Liver (tissue), 9 donors: ENCODE data around the gene PCNX2. TPM values are rescaled to one million over a fixed set of nuclear protein-coding genes. Genes with fewer than 3 reads are reported as not detected.

Experiments
- DNase-seq: peaks from one replicate; pipeline ENCODE4 v3.0.0-alpha.2; 2017; ENCODE audit warnings: low spot score
- H3K27ac ChIP-seq, 2 donors: one replicate each; pipeline ENCODE4 v1.7.0; 2013; ENCODE audit warnings: inconsistent platforms in 2 of 2, low read length in 2 of 2, control low read depth in 1 of 2, low read depth in 1 of 2, mild to moderate bottlenecking in 1 of 2
- H3K27me3 ChIP-seq, 4 donors: one replicate each; pipeline versions ENCODE4 v1.6.1 to v1.7.0; 2013; ENCODE audit warnings: low read length in 3 of 4, inconsistent platforms in 1 of 4, mild to moderate bottlenecking in 1 of 4, moderate library complexity in 1 of 4; ENCODE audit not compliant: control insufficient read depth in 4 of 4, insufficient read depth in 4 of 4
- H3K36me3 ChIP-seq, 4 donors: one replicate each; pipeline versions ENCODE4 v1.6.1 to v1.7.0; 2013; ENCODE audit warnings: low read length in 3 of 4, mild to moderate bottlenecking in 3 of 4, low read depth in 1 of 4, moderate library complexity in 1 of 4; ENCODE audit not compliant: control insufficient read depth in 4 of 4, insufficient read depth in 3 of 4
- H3K4me1 ChIP-seq, 4 donors: one replicate each; pipeline versions ENCODE4 v1.6.1 to v1.7.0; 2013; ENCODE audit warnings: low read length in 3 of 4, mild to moderate bottlenecking in 3 of 4, moderate library complexity in 1 of 4; ENCODE audit not compliant: control insufficient read depth in 4 of 4, insufficient read depth in 4 of 4
- H3K4me3 ChIP-seq, 3 donors: one replicate each; pipeline versions ENCODE4 v1.6.1 to v1.7.0; 2013; ENCODE audit warnings: low read length in 3 of 3, control low read depth in 1 of 3, low read depth in 1 of 3, mild to moderate bottlenecking in 1 of 3
- H3K9ac ChIP-seq, 2 donors: one replicate each; pipeline ENCODE4 v1.7.0; 2013; ENCODE audit warnings: low read length in 2 of 2, mild to moderate bottlenecking in 2 of 2, moderate library complexity in 2 of 2, control low read depth in 1 of 2, low read depth in 1 of 2
- H3K9me3 ChIP-seq, 4 donors: one replicate each; pipeline versions ENCODE4 v1.6.1 to v1.7.0; 2013; ENCODE audit warnings: low read length in 3 of 4; ENCODE audit not compliant: control insufficient read depth in 4 of 4
- EGR1 ChIP-seq, 2 donors: IDR thresholded peaks; 2 replicates each; pipeline ENCODE4 v1.6.1; 2016 to 2018; ENCODE audit warnings: antibody characterized with exemption in 2 of 2, low read depth in 2 of 2
- FOXA1 ChIP-seq: IDR thresholded peaks from 2 replicates; pipeline ENCODE4 v1.6.1; 2016; ENCODE audit warnings: antibody characterized with exemption
- FOXA2 ChIP-seq: IDR thresholded peaks from 2 replicates; pipeline ENCODE4 v1.6.1; 2016; ENCODE audit warnings: antibody characterized with exemption
- GABPA ChIP-seq, 2 donors: IDR thresholded peaks in 1 of 2; conservative IDR thresholded peaks in 1 of 2; 2 replicates each; pipeline ENCODE4 v1.6.1; 2016; ENCODE audit warnings: antibody characterized with exemption in 2 of 2, mild to moderate bottlenecking in 1 of 2, moderate library complexity in 1 of 2
- HNF4G ChIP-seq: IDR thresholded peaks from 2 replicates; pipeline ENCODE4 v1.6.1; 2016; ENCODE audit warnings: antibody characterized with exemption
- JUND ChIP-seq, 2 donors: IDR thresholded peaks; 2 replicates each; pipeline ENCODE4 v1.6.1; 2016; ENCODE audit warnings: antibody characterized with exemption in 2 of 2
- NR2F2 ChIP-seq: IDR thresholded peaks from 2 replicates; pipeline ENCODE4 v1.6.1; 2016; ENCODE audit warnings: antibody characterized with exemption
- RAD21 ChIP-seq, 2 donors: IDR thresholded peaks; 2 replicates each; pipeline ENCODE4 v1.6.1; 2016; ENCODE audit warnings: antibody characterized with exemption in 2 of 2, mild to moderate bottlenecking in 2 of 2
- RXRA ChIP-seq, 2 donors: IDR thresholded peaks; 2 replicates each; pipeline ENCODE4 v1.6.1; 2017 to 2018; ENCODE audit warnings: antibody characterized with exemption in 2 of 2, mild to moderate bottlenecking in 1 of 2
- SP1 ChIP-seq: IDR thresholded peaks from 2 replicates; pipeline ENCODE4 v1.6.1; 2018; ENCODE audit warnings: antibody characterized with exemption, mild to moderate bottlenecking
- TAF1 ChIP-seq: conservative IDR thresholded peaks from 2 replicates; pipeline ENCODE4 v1.6.1; 2016; ENCODE audit warnings: antibody characterized with exemption, mild to moderate bottlenecking
- YY1 ChIP-seq: IDR thresholded peaks from 2 replicates; pipeline ENCODE4 v1.6.1; 2016; ENCODE audit warnings: antibody characterized with exemption, mild to moderate bottlenecking
- WGBS: extraction: QIAGEN DNeasy Blood & Tissue Kit; methylation state at CpG from one replicate; pipeline ENCODE4 v1.1.7; 2013; 5-methylcytosine and 5-hydroxymethylcytosine counted together
- polyA plus RNA-seq, 2 donors: library from polyadenylated mRNA; stranded (reverse) in 1 of 2; unstranded in 1 of 2; fragments of 200-250 nt in 1 of 2; fragments of >200 nt in 1 of 2; fragmentation: Nextera tagmentation in 1 of 2; extraction: Ambion mirVana in 1 of 2; gene quantifications; one replicate each; pipeline versions ENCODE4 v1.2.1 to v1.2.3, GENCODE V29; 2013 to 2015
- total RNA-seq, 2 donors: library from RNA; depleted of rRNA; stranded (reverse); fragments of >200 nt; gene quantifications; one replicate each; pipeline ENCODE4 v1.2.3, GENCODE V29; 2014
- TF ChIP-seq, protein P1 (sequence below): fragments of 150-350 bp; IDR thresholded peaks from 2 replicates; pipeline ENCODE4 v1.5.1; 2017; ENCODE audit warnings: improper control_type of control experiment, low read depth, low read length; ENCODE audit not compliant: missing input control
- TF ChIP-seq, protein P2 (sequence below): IDR thresholded peaks from 2 replicates; pipeline ENCODE4 v1.6.1; 2016; ENCODE audit warnings: antibody characterized with exemption
- TF ChIP-seq, protein P3 (sequence below): IDR thresholded peaks from 2 replicates; pipeline ENCODE4 v1.6.1; 2016; ENCODE audit warnings: antibody characterized with exemption, mild to moderate bottlenecking
- donor health status: healthy.
- donor health status: healthy.
- donor health status: healthy.
- donor health status: healthy.
- donor health status: healthy.

PCNX2 gene
- total and polyA plus RNA-seq, 4 donors = 0.20 to 3.1 (median 0.92) TPM

DNA sequence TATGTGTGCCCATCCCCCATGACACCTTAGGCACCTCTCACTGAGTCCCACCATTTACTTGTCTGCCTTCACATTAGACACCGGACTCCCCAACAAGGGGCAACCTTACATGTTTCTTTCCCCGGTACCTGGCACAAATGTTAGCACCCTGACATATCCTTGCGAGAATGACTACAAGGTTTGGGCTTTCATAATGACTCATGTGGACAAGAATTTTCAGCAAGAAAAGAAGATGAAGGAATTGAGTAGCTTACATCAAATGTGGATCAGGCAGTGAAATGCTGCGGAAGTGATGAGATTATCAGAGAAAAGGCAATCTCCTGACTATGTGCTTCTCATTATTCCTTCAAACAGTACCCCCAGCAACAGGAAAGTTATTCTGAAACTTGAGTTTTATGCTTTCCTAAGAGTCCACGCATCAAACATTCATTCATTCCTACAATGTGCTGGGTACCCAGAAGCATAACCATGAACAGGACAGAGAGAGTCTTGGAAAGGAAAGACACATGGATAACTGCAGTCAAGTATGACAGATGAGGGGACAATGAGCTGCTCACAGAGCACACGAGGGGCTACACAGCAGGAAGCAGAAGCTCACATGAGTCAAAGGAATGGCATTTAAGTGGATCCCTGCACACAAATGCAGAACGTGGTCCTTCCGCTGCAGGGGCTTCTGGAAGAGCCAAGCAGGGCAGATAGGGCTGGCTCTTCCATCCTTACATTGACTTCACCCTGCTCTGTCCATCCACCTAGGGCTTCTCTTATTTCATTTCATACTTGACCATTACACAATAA lies 112.1 kb downstream of the PCNX2 start:
- Histone ChIP-seq H3K27ac (no peak overlapping the region), H3K27me3 (no peaks in the 10 kb centered on the region), H3K9me3 (no peaks in the 10 kb centered on the region), H3K9ac (no peak overlapping the region), H3K4me3 (no peak overlapping the region), H3K36me3 (no peaks in the 10 kb centered on the region), H3K4me1 (no peaks in the 10 kb centered on the region)
- TF ChIP-seq TAF1 (no peak), NR2F2 (no peak), EGR1 (IDR thresholded peaks at IDR 0.05; ENCODE audit: low read depth in 2 of 2) (no peak), RXRA (IDR thresholded peaks at IDR 0.05) (no peak), GABPA (IDR thresholded peaks at IDR 0.05 in 1 of 2, conservative IDR thresholded peaks at IDR 0.05 in 1 of 2) (no peak)
- WGBS = 81% methylated on average over 8 of the region's 8 CpGs
- DNase-seq = no peak

DNA sequence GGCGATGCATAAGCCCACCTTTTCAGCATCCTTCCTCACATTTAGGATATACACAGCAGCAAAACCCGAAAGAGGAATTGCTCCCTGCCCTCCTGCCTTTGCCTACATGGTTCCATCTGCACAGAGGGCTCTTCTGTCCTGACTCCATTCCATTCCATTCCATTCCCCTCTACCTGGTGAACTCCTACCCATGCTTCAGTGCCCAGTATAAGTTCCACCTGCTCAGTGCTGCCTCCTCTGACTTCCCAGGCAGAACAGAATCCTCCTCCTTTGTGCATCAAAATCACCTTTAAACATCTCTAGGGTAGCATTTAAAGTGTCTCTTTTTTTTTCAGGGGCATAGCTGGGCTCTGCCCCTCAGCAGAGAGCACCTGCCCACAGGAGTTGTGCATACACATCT lies 112.9 kb downstream of the PCNX2 start:
- H3K4me3 ChIP-seq = no peak overlapping the region
- H3K27me3 ChIP-seq = no peaks in the 10 kb centered on the region
- WGBS = 78% methylated on average over 2 of the region's 2 CpGs
- H3K27ac ChIP-seq = no peak overlapping the region
- TF ChIP-seq NR2F2 (no peak), RAD21 (IDR thresholded peaks at IDR 0.05) (no peak), GABPA (IDR thresholded peaks at IDR 0.05 in 1 of 2, conservative IDR thresholded peaks at IDR 0.05 in 1 of 2) (no peak), FOXA1 (no peak), YY1 (no peak), EGR1 (IDR thresholded peaks at IDR 0.05; ENCODE audit: low read depth in 2 of 2) (no peak), TAF1 (no peak), SP1 (no peak), HNF4G (no peak), JUND (IDR thresholded peaks at IDR 0.05) (no peak), FOXA2 (no peak)
- TF ChIP-seq, protein P1, sequence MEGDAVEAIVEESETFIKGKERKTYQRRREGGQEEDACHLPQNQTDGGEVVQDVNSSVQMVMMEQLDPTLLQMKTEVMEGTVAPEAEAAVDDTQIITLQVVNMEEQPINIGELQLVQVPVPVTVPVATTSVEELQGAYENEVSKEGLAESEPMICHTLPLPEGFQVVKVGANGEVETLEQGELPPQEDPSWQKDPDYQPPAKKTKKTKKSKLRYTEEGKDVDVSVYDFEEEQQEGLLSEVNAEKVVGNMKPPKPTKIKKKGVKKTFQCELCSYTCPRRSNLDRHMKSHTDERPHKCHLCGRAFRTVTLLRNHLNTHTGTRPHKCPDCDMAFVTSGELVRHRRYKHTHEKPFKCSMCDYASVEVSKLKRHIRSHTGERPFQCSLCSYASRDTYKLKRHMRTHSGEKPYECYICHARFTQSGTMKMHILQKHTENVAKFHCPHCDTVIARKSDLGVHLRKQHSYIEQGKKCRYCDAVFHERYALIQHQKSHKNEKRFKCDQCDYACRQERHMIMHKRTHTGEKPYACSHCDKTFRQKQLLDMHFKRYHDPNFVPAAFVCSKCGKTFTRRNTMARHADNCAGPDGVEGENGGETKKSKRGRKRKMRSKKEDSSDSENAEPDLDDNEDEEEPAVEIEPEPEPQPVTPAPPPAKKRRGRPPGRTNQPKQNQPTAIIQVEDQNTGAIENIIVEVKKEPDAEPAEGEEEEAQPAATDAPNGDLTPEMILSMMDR = no peak
- TF ChIP-seq, protein P2, sequence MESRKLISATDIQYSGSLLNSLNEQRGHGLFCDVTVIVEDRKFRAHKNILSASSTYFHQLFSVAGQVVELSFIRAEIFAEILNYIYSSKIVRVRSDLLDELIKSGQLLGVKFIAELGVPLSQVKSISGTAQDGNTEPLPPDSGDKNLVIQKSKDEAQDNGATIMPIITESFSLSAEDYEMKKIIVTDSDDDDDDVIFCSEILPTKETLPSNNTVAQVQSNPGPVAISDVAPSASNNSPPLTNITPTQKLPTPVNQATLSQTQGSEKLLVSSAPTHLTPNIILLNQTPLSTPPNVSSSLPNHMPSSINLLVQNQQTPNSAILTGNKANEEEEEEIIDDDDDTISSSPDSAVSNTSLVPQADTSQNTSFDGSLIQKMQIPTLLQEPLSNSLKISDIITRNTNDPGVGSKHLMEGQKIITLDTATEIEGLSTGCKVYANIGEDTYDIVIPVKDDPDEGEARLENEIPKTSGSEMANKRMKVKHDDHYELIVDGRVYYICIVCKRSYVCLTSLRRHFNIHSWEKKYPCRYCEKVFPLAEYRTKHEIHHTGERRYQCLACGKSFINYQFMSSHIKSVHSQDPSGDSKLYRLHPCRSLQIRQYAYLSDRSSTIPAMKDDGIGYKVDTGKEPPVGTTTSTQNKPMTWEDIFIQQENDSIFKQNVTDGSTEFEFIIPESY = no peak
- TF ChIP-seq, protein P3, sequence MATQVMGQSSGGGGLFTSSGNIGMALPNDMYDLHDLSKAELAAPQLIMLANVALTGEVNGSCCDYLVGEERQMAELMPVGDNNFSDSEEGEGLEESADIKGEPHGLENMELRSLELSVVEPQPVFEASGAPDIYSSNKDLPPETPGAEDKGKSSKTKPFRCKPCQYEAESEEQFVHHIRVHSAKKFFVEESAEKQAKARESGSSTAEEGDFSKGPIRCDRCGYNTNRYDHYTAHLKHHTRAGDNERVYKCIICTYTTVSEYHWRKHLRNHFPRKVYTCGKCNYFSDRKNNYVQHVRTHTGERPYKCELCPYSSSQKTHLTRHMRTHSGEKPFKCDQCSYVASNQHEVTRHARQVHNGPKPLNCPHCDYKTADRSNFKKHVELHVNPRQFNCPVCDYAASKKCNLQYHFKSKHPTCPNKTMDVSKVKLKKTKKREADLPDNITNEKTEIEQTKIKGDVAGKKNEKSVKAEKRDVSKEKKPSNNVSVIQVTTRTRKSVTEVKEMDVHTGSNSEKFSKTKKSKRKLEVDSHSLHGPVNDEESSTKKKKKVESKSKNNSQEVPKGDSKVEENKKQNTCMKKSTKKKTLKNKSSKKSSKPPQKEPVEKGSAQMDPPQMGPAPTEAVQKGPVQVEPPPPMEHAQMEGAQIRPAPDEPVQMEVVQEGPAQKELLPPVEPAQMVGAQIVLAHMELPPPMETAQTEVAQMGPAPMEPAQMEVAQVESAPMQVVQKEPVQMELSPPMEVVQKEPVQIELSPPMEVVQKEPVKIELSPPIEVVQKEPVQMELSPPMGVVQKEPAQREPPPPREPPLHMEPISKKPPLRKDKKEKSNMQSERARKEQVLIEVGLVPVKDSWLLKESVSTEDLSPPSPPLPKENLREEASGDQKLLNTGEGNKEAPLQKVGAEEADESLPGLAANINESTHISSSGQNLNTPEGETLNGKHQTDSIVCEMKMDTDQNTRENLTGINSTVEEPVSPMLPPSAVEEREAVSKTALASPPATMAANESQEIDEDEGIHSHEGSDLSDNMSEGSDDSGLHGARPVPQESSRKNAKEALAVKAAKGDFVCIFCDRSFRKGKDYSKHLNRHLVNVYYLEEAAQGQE = no peak
- no peak overlapping the region for H3K9ac ChIP-seq
- H3K36me3 ChIP-seq = no peaks in the 10 kb centered on the region
- no peak for DNase-seq
- H3K4me1 ChIP-seq = no peaks in the 10 kb centered on the region
- no peaks in the 10 kb centered on the region for H3K9me3 ChIP-seq
